OCI-LY7 (cell line): ENCODE results near the gene TTC7B. TPM values are rescaled to one million over a fixed set of nuclear protein-coding genes. Genes with fewer than 3 reads are reported as not detected.

Experiments used
- BruUV-seq: library from RNA; stranded (reverse); fragments of 400-500 nt; replicated peaks from 2 replicates; lab custom pipeline; 2021; lab: Mats Ljungman, UMichigan
- CTCF ChIA-PET: fragments of 300-600 bp; sonication (Branson Sonifier 250); formaldehyde crosslinking; loops from one replicate; lab custom pipeline; 2022; ENCODE audit warnings: antibody characterized with exemption; ENCODE audit not compliant: unreplicated experiment; lab: Charles Lee
- POLR2A ChIA-PET: fragments of 300-600 bp; sonication (Branson Sonifier 250); formaldehyde crosslinking; loops from one replicate; lab custom pipeline; 2022; ENCODE audit warnings: antibody characterized with exemption; lab: Charles Lee
- DNase-seq: peaks from one replicate; pipeline ENCODE4 v3.0.0-alpha.2; 2015; ENCODE audit warnings: low spot score
- H2AFZ ChIP-seq: fragments of 200-600 bp; sonication (generic), shearing (Covaris generic); 2 replicates; pipeline ENCODE4 v1.6.1; 2014; ENCODE audit warnings: mild to moderate bottlenecking, antibody characterized with exemption, low read length, moderate library complexity
- H3K27ac ChIP-seq: fragments of 200-600 bp; sonication (generic); 2 replicates; pipeline ENCODE4 v1.5.1; 2014; ENCODE audit warnings: mixed run types, low read depth, mild to moderate bottlenecking, moderate library complexity, low read length, inconsistent platforms; ENCODE audit not compliant: poor library complexity, severe bottlenecking
- H3K36me3 ChIP-seq: fragments of 200-600 bp; sonication (generic); 2 replicates; pipeline ENCODE4 v1.6.1; 2014; ENCODE audit warnings: mild to moderate bottlenecking, antibody characterized with exemption, low read length, moderate library complexity, mixed read lengths; ENCODE audit not compliant: insufficient read depth
- H3K4me1 ChIP-seq: fragments of 200-600 bp; sonication (generic); 2 replicates; pipeline ENCODE4 v1.5.1; 2014; ENCODE audit warnings: mild to moderate bottlenecking, low read length; ENCODE audit not compliant: insufficient read depth, poor library complexity, severe bottlenecking
- H3K4me2 ChIP-seq: fragments of 200-600 bp; sonication (generic); 2 replicates; pipeline ENCODE4 v1.6.1; 2014; ENCODE audit warnings: mild to moderate bottlenecking, low read length
- H3K4me3 ChIP-seq: fragments of 200-600 bp; sonication (generic); 2 replicates; pipeline ENCODE4 v1.5.1; 2014; ENCODE audit warnings: mild to moderate bottlenecking, low read depth, low read length; ENCODE audit not compliant: poor library complexity, severe bottlenecking
- H3K79me2 ChIP-seq: fragments of 200-600 bp; sonication (generic); 2 replicates; pipeline ENCODE4 v1.6.1; 2016; ENCODE audit warnings: low read depth, mild to moderate bottlenecking, low read length, moderate library complexity, mixed read lengths; ENCODE audit not compliant: insufficient read depth
- H3K9me2 ChIP-seq: fragments of 200-600 bp; sonication (generic); 2 replicates; pipeline ENCODE4 v1.6.1; 2016; ENCODE audit warnings: mild to moderate bottlenecking, low read length, mixed read lengths; ENCODE audit not compliant: insufficient read depth
- H3K9me3 ChIP-seq: fragments of 200-600 bp; sonication (generic); 2 replicates; pipeline ENCODE4 v1.6.1; 2014; ENCODE audit warnings: mild to moderate bottlenecking, mixed run types, low read length, mixed read lengths
- H4K20me1 ChIP-seq: fragments of 200-600 bp; sonication (generic); 2 replicates; pipeline ENCODE4 v1.6.1; 2014; ENCODE audit warnings: mild to moderate bottlenecking, antibody characterized with exemption, low read length, moderate library complexity, mixed read lengths; ENCODE audit not compliant: insufficient read depth
- EZH2phosphoT487 ChIP-seq: fragments of 200-600 bp; sonication (generic); IDR thresholded peaks from 2 replicates; pipeline ENCODE4 v1.6.1; 2018; ENCODE audit warnings: low read depth, borderline replicate concordance, mild to moderate bottlenecking, mixed run types, antibody characterized with exemption, low read length, moderate library complexity, mixed read lengths
- intact Hi-C: fragments of 100-400 bp; cut with micrococcal nuclease; formaldehyde crosslinking; loops from one replicate; pipeline ENCODE4 v1.10.0; 2022; ENCODE audit not compliant: unreplicated experiment
- total RNA-seq, 2 experiments: library from RNA; depleted of rRNA in 1 of 2; stranded (reverse); fragments of >200 nt in 1 of 2; shearing (Covaris generic) in 1 of 2; gene quantifications; 2 replicates each; pipeline ENCODE4 v1.2.3, GENCODE V29; 2014 to 2022
- TF ChIP-seq, protein P1 (sequence below): fragments of 200-600 bp; sonication (generic); conservative IDR thresholded peaks from 2 replicates; pipeline ENCODE4 v1.5.1; 2014; ENCODE audit warnings: mild to moderate bottlenecking, antibody characterized with exemption, low read length, moderate library complexity, mixed read lengths

The TTC7B gene
- total RNA-seq, 2 experiments from 2014 or later: 0.19 to 0.51 TPM

DNA sequence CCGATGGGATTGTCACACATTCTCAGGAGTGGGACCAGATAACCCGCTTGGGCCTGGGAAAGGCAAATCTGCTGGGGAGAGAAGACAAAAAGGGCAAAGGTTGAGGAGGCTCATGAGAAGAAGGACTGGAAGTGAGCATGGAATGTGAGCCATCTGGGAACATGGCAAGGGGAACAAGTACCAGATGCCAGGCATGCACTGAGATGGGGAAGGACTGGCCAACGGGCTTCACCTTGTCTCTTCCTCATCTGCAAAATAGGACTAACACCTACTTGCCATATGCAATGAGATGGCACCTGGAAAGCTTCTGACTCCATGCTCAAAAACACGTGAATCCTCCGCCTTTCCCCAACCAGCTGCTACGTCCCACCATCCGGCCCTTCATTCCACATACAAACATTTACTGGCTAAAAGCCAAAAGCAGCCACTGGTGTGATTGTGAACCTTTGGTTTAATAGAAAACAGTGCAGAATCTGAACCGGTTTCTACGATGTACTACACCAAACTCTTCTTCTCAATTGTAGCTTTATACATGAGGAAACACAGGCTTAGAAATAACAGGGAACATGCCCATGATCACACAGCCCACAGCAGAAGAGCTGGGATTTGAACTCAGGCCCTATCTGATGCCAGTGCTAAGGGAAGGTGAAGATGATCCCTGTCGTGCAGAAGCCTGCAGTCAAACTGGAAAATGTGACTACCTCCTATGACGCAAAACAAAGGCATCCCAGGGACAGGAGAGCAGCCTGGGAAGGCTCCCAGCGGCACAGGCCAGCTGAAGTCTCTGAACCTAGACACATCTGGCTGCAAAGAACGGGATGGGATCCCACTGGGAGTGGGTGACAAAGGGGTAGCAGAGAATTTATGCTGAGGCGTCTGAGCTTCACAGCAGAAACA lies 112.1 kb downstream of the TTC7B start:
- no peaks in the 10 kb centered on the region for H3K79me2 ChIP-seq
- H3K4me2 ChIP-seq: no peak overlapping the region
- intact Hi-C loops: no loop called here
- no TSS peak for BruUV-seq
- no peak overlapping the region for H2AFZ ChIP-seq
- no peak for DNase-seq
- no peaks in the 10 kb centered on the region for H3K9me3 ChIP-seq
- CTCF ChIA-PET: no interaction called here
- H3K27ac ChIP-seq: no peak overlapping the region
- no peak overlapping the region for H3K4me3 ChIP-seq
- H3K36me3 ChIP-seq: no peaks in the 10 kb centered on the region
- H3K9me2 ChIP-seq: no peaks in the 10 kb centered on the region
- TF ChIP-seq, protein P1, sequence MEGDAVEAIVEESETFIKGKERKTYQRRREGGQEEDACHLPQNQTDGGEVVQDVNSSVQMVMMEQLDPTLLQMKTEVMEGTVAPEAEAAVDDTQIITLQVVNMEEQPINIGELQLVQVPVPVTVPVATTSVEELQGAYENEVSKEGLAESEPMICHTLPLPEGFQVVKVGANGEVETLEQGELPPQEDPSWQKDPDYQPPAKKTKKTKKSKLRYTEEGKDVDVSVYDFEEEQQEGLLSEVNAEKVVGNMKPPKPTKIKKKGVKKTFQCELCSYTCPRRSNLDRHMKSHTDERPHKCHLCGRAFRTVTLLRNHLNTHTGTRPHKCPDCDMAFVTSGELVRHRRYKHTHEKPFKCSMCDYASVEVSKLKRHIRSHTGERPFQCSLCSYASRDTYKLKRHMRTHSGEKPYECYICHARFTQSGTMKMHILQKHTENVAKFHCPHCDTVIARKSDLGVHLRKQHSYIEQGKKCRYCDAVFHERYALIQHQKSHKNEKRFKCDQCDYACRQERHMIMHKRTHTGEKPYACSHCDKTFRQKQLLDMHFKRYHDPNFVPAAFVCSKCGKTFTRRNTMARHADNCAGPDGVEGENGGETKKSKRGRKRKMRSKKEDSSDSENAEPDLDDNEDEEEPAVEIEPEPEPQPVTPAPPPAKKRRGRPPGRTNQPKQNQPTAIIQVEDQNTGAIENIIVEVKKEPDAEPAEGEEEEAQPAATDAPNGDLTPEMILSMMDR: no peak
- TF ChIP-seq EZH2phosphoT487: no peak
- no peaks in the 10 kb centered on the region for H4K20me1 ChIP-seq
- H3K4me1 ChIP-seq: no peaks in the 10 kb centered on the region
- POLR2A ChIA-PET: no interaction called here

DNA sequence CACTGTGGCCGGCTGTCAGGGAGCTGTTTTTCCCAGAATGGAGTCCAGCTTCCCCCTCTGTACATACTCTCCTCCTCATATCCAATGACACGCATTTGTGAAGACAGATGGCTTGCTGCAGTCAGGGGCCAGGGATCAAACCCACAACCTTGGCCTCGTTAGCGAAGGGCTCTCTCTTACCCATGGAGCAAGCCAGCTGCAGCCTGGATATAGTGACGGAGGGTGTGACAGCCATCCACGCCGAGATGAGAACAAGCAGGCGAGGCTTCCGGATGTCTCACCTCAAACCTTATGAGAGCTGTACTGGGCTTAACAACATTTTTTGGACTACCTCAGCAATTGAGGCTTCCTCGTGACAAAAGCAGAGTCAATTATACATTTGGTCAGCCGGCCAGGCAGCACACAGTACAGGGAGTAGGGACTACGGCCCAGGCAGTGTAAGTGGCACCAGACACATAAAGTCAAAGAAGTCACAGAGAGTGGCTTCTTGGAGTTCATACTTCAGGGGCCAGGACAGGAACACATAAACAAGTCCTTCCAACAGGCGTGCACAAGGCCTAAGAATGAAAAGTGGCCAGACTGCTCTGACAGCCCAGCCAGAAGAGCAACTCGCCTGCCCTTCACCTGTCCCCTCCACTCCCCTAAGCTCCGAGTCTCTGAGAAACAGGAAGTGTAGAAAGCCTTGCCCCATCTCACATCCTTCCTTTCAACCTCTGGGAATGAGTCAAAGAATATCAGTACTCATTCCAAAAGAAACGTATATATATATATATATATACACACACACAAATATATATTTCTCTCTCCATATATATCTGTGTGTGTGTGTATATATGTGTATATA lies 115.1 kb downstream of the TTC7B start:
- intact Hi-C loops: no loop called here
- H3K27ac ChIP-seq: no peak overlapping the region
- H4K20me1 ChIP-seq: no peaks in the 10 kb centered on the region
- no TSS peak for BruUV-seq
- ChIA-PET POLR2A (no interaction called here), CTCF (no interaction called here)
- H3K4me1 ChIP-seq: peaks cover 3% of the 10 kb centered on the region
- H3K9me3 ChIP-seq: no peaks in the 10 kb centered on the region
- H3K79me2 ChIP-seq: no peaks in the 10 kb centered on the region
- no peak overlapping the region for H3K4me2 ChIP-seq
- H3K36me3 ChIP-seq: no peaks in the 10 kb centered on the region
- H3K9me2 ChIP-seq: no peaks in the 10 kb centered on the region
- no peak for DNase-seq
- H3K4me3 ChIP-seq: no peak overlapping the region
- TF ChIP-seq EZH2phosphoT487: no peak
- TF ChIP-seq, protein P1: no peak
- H2AFZ ChIP-seq: no peak overlapping the region
